ENCODE results near the gene ZPR1. TPM values are rescaled to one million over a fixed set of nuclear protein-coding genes. Genes with fewer than 3 reads are reported as not detected.
"Not testable (repeated sequence)": the region's sequence is repeated elsewhere in the genome, so short reads cannot be mapped to it uniquely, and the experiment has no call there.

ZPR1 gene
- total and polyA plus RNA-seq, 8 donors, result 10.8 to 35.5 (median 21.0) TPM

GRCh38 chr11:116808262-116809175 is 20.7 kb upstream of the ZPR1 start:
- 18% methylated on average over 14 of the region's 14 CpGs for WGBS, 2 donors
- no peak for TF ChIP-seq CTCF (IDR thresholded peaks at IDR 0.05)
- Histone ChIP-seq H3K4me3 (no peak overlapping the region), H3K27me3 (no peaks in the 10 kb centered on the region), H3K36me3 (no peaks in the 10 kb centered on the region), H3K4me1 (peaks cover 15 to 39% (median 17%) of the 10 kb centered on the region in 3 donors), H3K9me3 (no peaks in the 10 kb centered on the region), H3K27ac (peak overlapping the region; percentile 39 to 77 (median 70))
- intact Hi-C loops (cut with DNase I), result no loop called here
- ATAC-seq (peak; percentile 86 to 95 (median 88)), DNase-seq (peak in 5 of 6 donors; percentile 73 to 79 (median 77)), FAIRE-seq (no peak)

- DNase-seq (peak in 3 of 6 donors; percentile 50 to 69 (median 65)), FAIRE-seq (no peak), ATAC-seq (peak in 1 of 4 donors; percentile 0)
- intact Hi-C loops (cut with DNase I), result no loop called here
- no peak overlapping the region for H3K4me3 ChIP-seq
- no peaks in the 10 kb centered on the region for H3K36me3 ChIP-seq
- no peaks in the 10 kb centered on the region for H3K27me3 ChIP-seq
- H3K9me3 ChIP-seq, result no peaks in the 10 kb centered on the region
- 56 to 61% methylated on average over 6 of the region's 6 CpGs for WGBS, 2 donors
- H3K4me1 ChIP-seq, result peaks cover 15 to 39% (median 17%) of the 10 kb centered on the region in 3 donors
- peak overlapping the region in 2 of 4 donors; percentile 39 to 77 for H3K27ac ChIP-seq
- no peak for TF ChIP-seq CTCF (IDR thresholded peaks at IDR 0.05)
Measured at GRCh38 chr11:116807601-116808261, 19.9 kb upstream of the ZPR1 start.

GRCh38 chr11:116804001-116804400 is 16.2 kb upstream of the ZPR1 start:
- H3K9me3 ChIP-seq, result no peaks in the 10 kb centered on the region
- FAIRE-seq (no peak), ATAC-seq (no peak)

DNA sequence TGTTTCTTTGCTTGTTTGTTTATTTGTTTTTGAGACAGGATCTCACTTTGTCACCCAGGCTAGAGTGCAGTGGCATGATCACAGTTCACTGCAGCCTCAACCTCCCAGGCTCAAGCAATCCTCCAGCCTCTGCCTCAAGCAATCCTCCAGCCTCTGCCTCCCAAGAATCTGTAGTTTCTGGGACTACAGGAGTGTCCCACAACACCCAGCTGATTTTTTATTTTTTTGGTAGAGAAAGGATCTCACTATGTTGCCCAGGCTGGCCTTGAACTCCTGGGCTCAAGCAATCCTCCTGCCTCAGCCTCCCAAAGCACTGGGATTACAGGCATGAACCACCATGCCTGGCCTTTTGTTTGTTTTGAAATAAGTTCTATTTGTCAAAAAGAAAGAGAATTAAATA is 13.8 kb upstream of the ZPR1 start:
- H3K27me3 ChIP-seq; H3K36me3 ChIP-seq; H3K9me3 ChIP-seq; DNase-seq; H3K27ac ChIP-seq; H3K4me3 ChIP-seq; FAIRE-seq; intact Hi-C loops (cut with DNase I); ATAC-seq: not testable (repeated sequence)
- H3K4me1 ChIP-seq, result peaks cover 6 to 14% (median 6%) of the 10 kb centered on the region in 3 donors

More at GRCh38 chr11:116804001-116804400, 16.2 kb upstream of the ZPR1 start:
- intact Hi-C loops (cut with DNase I), result no loop called here
- H3K36me3 ChIP-seq, result no peaks in the 10 kb centered on the region
- 58 to 67% methylated on average over 3 of the region's 3 CpGs for WGBS, 2 donors
- no peak overlapping the region for H3K4me3 ChIP-seq
- H3K4me1 ChIP-seq, result peaks cover 8 to 22% (median 13%) of the 10 kb centered on the region in 3 donors
- no peak overlapping the region for H3K27ac ChIP-seq
- no peaks in the 10 kb centered on the region for H3K27me3 ChIP-seq
- TF ChIP-seq CTCF (IDR thresholded peaks at IDR 0.05), result no peak
- DNase-seq, result no peak

GRCh38 chr11:116800610-116801009 is 12.8 kb upstream of the ZPR1 start:
- Histone ChIP-seq H3K4me3 (no peak overlapping the region), H3K36me3 (no peaks in the 10 kb centered on the region), H3K27me3 (no peaks in the 10 kb centered on the region), H3K27ac (no peak overlapping the region), H3K4me1 (peaks cover 6 to 8% (median 6%) of the 10 kb centered on the region in 3 donors), H3K9me3 (no peaks in the 10 kb centered on the region)
- no peak for FAIRE-seq
- TF ChIP-seq CTCF (IDR thresholded peaks at IDR 0.05), result no peak
- intact Hi-C loops (cut with DNase I), result no loop called here
- no peak for DNase-seq
- WGBS, 2 donors, result 92 to 97% methylated on average over 2 of the region's 2 CpGs
- ATAC-seq, result no peak

Measured in pancreas (tissue), 10 donors.